Renal cortex interstitium (tissue), 11 donors: Measurements from ENCODE around the gene PASD1. TPM values are rescaled to one million over a fixed set of nuclear protein-coding genes. Genes with fewer than 3 reads are reported as not detected.
"Not testable (repeated sequence)": the region's sequence is repeated elsewhere in the genome, so short reads cannot be mapped to it uniquely, and the experiment has no call there.

Experiments
- DNase-seq, 11 donors: peaks; one replicate each; pipeline ENCODE4 v3.0.0-alpha.2; 2013; ENCODE audit warnings: low read depth in 9 of 11, low spot score in 4 of 11; ENCODE audit errors: extremely low read depth in 1 of 11
- polyA plus RNA-seq, 3 donors: library from polyadenylated mRNA; unstranded; fragments of 120-200 nt; gene quantifications; one replicate each; pipeline ENCODE4 v1.2.1, GENCODE V29; 2013; ENCODE audit not compliant: insufficient read length in 3 of 3

Gene PASD1
- polyA plus RNA-seq, 3 donors = not detected

GRCh38 chrX:151604931-151605330 is 41.5 kb downstream of the PASD1 start:
- no peak for DNase-seq

- no peak for DNase-seq
Observed at GRCh38 chrX:151609222-151609621, 45.7 kb downstream of the PASD1 start.

DNA sequence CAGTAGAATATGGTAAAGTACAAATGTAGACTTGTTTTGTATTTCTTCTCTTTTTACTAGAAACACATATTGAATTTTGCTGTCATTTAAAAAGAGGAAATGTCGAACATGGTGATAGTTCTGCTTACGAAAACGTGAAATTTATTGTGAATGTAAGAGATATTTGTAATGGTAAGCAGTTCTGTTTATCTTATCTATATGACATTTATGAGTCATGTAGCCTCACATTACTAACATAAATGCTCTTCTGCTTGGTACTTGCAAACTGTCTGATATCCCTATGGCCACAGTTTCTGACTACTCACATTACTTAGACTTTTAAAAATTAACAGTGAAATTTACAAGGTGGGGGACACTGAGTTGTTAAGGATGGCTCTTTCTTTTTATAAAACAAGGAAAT is 57.9 kb downstream of the PASD1 start:
- DNase-seq = no peak

- no peak for DNase-seq
Observed at GRCh38 chrX:151624677-151625076, 61.2 kb downstream of the PASD1 start.

GRCh38 chrX:151631822-151632221 is 68.3 kb downstream of the PASD1 start:
- no peak for DNase-seq

DNA sequence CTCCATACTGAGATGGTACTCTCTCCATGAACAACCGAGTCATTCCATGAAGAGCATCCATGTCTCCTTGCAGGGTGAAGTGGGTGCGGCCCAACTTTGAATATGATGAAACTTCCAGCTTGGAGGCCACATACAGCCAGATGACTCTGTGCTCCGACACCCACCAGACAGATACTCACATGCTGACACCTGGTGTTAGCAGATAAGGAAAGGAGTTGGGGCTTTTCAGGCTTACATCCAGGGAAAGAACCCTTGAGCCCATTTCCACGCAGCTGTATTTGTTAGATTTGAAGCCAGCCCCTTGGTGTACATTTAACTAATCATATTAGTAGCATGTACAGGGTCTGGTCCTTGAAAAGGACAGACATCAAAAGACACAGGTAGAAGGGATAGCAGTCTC is 69.7 kb downstream of the PASD1 start:
- DNase-seq = no peak

GRCh38 chrX:151634937-151635336 is 71.5 kb downstream of the PASD1 start:
- DNase-seq = no peak

GRCh38 chrX:151641564-151641963 is 78.1 kb downstream of the PASD1 start:
- DNase-seq = no peak

- DNase-seq = no peak
Observed at GRCh38 chrX:151675121-151675746, 111.8 kb downstream of the PASD1 start.

DNA sequence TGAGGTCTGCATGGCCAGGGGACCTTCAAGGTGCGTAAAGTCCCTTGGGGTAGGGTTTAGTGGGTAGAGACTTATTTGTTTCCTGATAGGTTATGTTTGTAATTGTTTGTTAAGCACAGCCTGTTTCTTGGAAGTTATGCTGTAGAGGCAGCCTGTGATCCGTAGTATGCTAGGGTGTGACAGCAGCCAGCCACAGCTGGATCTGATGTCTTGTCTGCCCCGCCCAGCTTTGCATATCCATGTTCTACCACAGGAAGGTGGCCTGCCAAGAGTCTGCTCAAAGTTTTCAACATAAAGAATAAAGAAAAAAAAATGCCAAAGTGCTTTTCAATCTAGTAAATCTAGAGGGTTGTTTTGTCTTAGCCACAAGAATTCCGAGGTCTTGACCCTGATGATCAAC is 112.7 kb downstream of the PASD1 start:
- no peak for DNase-seq

DNA sequence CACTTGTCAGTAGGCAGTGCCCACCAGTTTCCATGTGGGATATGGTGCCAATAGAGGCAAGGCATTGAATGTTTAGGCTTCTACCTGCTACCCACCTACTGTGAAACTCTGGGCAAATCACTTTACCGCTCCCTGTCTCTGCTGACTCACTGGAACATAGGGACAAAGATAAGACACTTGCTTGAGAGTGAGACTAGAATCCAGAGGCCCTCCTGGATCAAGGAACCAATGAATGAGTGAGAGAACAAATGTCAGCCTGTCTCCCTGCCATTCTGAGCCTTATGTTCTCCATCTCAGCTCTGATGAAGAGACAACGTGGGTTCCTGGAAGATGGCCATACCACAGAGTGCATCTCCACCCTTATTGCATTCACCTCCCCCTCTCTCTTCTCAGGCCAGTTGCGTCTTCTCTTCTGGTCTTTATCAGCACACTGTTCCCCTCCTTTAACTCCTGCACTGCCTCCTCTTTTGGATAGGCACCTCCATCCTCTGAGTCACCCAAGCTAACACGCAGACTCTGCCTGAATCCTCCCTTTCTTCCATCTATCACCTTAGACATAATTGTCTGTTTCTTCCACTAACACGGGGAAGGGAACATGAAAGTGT is 116.4 kb downstream of the PASD1 start:
- no peak for DNase-seq

GRCh38 chrX:151680805-151681204 is 117.3 kb downstream of the PASD1 start:
- no peak for DNase-seq

- no peak for DNase-seq
Observed at GRCh38 chrX:151687635-151688034, 124.2 kb downstream of the PASD1 start.

GRCh38 chrX:151688695-151689094 is 125.2 kb downstream of the PASD1 start:
- no peak for DNase-seq

DNA sequence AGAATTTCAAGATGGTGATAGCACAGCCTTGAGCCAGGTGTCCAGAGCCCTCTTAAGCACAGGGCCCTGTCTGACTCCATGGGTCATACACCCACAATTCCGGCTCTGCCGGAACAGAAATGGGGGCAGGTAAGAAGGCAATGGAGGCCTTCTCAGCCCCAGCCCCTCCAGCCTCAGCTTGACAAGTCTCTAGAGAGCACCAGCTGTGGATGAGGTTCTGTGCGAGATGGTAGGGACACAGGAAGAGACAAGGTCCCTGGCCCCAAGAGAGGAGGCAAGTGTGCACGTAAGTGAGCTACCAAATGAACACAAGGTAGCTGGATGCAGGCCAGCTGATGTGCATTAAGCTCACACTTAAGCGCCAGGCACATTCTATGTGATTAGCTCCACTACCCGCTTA is 129.3 kb downstream of the PASD1 start:
- DNase-seq = no peak

DNA sequence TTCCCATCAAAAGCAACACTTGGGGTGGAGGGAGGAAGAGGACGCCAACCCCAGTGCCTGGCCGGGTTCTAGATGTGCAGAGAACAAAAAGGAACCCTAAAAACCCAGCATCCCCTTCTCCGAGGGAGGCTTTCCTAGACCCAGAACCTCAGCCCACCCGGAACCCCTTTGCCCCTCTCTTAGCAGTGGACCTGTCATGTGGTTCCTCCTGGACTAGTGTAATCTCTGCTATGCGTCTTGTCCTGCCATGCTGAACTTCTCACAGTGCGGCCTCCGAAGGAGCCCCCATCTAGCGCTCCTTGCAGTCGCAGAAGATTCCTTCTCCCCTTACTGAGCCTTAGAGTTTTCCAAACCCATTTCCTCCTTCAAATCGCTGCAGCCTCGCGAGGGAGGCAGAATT is 130.6 kb downstream of the PASD1 start:
- DNase-seq = no peak

DNA sequence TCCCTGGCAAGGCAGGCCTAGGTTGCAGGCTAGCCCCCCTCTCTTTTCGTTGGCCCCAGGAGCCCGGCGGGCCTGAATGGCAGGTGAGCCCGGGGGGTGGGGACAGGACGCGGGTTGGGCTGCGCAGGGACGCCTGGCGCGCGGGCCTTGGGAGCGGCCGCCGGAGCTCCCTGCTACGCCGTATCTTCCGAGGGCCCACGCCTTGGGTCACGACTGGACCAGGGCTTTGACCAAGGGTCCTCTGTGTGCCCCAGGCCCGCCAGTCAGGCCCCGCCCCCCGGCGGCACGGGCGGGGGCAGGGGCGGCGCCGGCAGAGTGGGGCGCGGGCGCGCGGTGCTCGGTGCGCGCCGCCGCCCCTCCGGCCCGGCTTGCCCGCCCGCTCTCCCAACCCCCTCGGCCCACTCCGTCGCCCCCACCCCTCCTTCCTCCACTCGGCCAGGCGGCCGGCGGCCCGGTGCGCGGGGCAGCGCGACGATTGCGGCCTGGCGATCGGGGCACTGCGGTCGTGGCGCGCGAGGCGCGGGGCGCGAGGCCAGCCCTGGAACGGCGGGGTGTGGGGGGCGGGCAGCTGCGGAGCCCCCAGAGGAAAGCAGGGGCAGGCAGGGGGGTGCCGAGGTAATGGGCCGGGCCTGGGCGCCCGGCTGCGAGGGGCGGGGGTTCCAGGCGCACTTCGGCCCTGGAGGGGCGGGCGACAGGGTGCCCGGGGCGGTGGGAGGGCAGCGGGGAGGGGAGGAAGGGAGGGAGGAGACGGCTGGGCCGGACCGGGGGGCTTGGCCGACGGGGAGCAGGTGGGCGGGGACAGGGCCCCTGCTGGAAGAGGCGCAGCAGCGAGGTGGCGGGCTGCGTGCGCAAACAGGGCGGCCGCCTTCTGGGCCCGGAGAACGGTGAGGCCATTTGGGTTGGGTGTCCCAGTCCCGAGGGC is 131.4 kb downstream of the PASD1 start, which contains the start of gene PRRG3:
Gene PRRG3 (plus strand): TSS at position 798 of the 922 bp plus-strand sequence. CDS start 3,357 bp downstream, outside the sequence.
- no peak for DNase-seq

DNA sequence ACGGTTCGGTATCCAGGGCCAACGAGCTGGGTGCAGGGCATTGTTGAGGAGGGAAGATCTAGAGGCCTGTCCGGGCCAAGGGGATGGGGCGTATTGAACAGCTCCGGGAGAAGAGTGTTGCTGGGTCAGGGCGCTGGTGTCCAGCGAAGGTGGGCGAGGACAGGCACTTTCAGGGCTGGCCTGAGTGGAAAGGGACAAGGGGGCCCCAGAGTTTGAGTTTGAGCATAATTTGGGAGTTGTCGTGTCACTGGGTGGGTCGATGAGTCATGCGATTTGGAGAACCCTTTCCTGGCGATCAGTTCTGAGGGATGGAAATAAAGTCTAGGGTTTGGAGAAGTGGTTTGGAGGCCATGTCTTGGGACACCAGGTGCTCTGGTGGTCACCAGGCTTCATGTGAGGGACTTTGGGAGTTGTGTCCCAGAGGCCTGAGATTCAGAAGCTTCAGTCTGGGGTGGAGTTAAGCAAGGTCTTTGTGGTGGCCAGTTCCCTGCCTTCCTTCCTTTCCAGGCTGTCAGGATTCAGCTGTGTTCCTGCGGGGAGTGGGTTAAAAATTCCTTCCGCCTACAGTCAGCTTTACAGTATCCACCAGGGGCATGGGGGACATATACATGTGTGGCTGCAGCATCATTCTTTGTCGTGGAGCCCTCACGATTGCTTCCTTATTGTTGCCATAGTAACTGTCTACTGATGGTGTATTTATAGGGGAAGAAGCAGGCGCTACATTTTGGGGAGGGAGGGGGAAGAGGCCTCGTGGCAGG is 132.3 kb downstream of the PASD1 start:
- no peak for DNase-seq

DNA sequence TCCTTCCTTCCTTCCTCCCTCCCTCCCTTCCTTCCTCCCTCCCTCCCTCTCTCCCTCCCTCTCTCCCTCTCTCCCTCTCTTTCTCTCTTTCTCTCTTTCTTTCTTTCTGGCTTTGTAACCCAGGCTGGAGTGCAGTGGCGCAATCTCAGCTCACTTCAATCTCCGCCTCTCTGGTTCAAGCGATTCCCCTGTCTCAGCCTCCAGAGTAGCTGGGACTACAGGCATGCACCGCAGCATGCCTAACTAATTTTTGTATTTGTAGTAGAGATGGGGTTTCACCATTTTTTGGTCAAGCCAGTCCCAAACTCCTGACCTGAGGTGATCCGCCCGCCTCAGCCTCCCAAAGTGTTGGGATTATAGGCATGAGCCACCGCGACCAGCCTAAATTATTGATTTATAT is 133.6 kb downstream of the PASD1 start:
- not testable (repeated sequence) for DNase-seq
